ENCODE data around the gene NDST3. TPM values are rescaled to one million over a fixed set of nuclear protein-coding genes. Genes with fewer than 3 reads are reported as not detected.
"Not testable (repeated sequence)": the region's sequence is repeated elsewhere in the genome, so short reads cannot be mapped to it uniquely, and the experiment has no call there.

Gene NDST3
- polyA plus RNA-seq, 3 donors, result 3.1 to 5.2 (median 3.8) TPM

GRCh38 chr4:118254368-118254767 is 220.1 kb downstream of the NDST3 start:
- DNase-seq (ENCODE audit: extremely low read depth in 1 of 11, low read depth in 9 of 11, low spot score in 4 of 11), result no peak

GRCh38 chr4:118259111-118259510 is 224.8 kb downstream of the NDST3 start:
- DNase-seq (ENCODE audit: extremely low read depth in 1 of 11, low read depth in 9 of 11, low spot score in 4 of 11), result no peak

GRCh38 chr4:118260309-118260708 is 226.0 kb downstream of the NDST3 start:
- DNase-seq (ENCODE audit: extremely low read depth in 1 of 11, low read depth in 9 of 11, low spot score in 4 of 11), result no peak

DNA sequence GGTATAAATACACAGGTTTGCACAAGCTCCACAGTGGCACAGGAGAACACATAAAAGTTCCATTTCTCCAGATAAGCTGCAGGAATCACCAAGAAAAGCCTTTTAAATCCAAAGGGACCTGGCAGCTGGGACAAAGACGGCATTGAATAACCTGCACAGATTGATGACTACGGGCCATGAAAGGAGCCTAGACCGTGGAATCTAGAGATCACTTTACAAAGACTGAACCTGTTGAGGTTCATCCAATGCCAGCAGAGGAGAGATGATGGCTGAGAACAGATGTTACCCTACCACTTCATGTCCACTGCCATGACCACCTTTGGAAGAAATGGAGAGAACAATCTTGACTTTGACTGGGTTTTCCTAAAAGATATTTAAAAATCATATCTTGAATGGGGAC is 229.8 kb downstream of the NDST3 start:
- no peak for DNase-seq (ENCODE audit: extremely low read depth in 1 of 11, low read depth in 9 of 11, low spot score in 4 of 11)

GRCh38 chr4:118265312-118266144 is 231.2 kb downstream of the NDST3 start:
- peak in 4 of 11 donors; percentile 15 to 35 (median 24) for DNase-seq (ENCODE audit: extremely low read depth in 1 of 11, low read depth in 9 of 11, low spot score in 4 of 11)

- DNase-seq (ENCODE audit: extremely low read depth in 1 of 11, low read depth in 9 of 11, low spot score in 4 of 11), result not testable (repeated sequence)
These were observed 231.8 kb downstream of the NDST3 start for GRCh38 chr4:118266145-118266496.

DNA sequence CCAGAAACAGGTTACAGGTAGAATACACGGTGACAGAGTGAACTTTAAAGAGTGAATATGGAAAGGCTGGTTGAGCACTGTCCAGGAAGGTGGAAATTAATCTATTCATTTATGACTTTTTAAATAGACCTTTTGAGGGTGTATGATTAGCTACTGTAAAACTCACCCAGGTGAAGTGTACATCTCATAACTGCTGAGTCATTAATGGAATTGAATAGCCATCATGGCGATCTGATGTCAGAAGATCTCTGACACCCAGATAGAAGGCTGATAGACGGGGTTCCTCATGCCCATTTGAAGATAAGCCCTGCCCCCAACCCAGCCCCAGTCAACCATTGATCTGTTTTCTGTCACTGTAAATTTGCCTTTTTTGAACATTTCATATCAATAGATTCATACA is 234.5 kb downstream of the NDST3 start:
- no peak for DNase-seq (ENCODE audit: extremely low read depth in 1 of 11, low read depth in 9 of 11, low spot score in 4 of 11)

DNA sequence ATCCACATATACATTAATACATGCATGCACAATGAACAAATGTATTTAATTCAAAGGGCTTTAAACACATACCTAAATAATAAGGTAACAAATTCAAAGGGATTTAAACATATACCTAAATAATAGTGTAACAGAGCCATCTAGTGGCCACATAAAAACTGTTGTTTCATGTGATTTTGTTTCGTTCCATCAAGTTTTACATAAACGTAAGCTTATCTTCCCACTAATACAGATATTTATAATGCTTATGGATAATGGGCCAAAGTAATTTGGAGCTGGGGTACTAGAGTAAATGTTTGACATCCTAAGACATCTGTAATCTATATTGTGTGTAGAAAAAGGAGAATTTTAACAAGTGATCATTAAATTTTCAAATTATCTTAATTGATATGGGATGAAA is 236.2 kb downstream of the NDST3 start:
- peak in 5 of 11 donors; percentile 26 to 48 (median 39) for DNase-seq (ENCODE audit: extremely low read depth in 1 of 11, low read depth in 9 of 11, low spot score in 4 of 11)

DNA sequence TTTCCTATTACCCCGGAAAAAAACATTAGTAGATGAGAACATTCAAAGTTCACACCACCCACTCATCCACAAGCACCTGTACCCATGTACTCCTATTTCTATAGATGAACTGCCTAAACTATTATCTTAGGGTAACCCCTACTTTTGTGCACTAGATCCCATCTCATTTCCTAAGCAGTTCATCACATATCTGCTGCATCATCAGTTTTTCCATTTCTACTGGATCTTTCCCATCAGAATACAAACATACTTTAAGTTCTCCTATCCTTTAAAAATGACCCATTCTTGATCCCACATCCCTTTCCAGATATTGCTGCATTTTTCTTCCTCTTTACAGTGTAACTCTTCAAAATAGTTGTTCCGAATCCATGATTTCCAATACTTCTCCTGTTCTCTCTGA is 237.5 kb downstream of the NDST3 start:
- DNase-seq (ENCODE audit: extremely low read depth in 1 of 11, low read depth in 9 of 11, low spot score in 4 of 11), result no peak

GRCh38 chr4:118273642-118274041 is 239.4 kb downstream of the NDST3 start:
- no peak for DNase-seq (ENCODE audit: extremely low read depth in 1 of 11, low read depth in 9 of 11, low spot score in 4 of 11)

DNA sequence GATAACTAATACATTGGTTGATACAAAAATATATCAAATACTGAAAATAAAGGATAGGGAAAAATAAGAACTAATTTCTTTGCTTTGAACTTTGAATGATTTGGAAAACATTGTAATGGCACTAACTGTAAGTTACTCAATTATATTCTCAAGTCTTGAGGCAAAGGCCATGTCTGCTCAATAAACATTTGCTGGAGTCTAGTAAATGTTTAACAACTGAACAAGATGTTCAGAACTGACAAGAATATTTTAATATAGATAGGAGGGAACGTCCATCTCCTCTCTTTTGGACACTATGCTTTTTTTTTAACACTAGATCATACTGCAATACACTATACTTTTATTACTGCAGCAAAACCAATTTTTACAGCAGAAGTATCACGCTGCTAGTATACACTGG is 242.3 kb downstream of the NDST3 start:
- no peak for DNase-seq (ENCODE audit: extremely low read depth in 1 of 11, low read depth in 9 of 11, low spot score in 4 of 11)

- DNase-seq (ENCODE audit: extremely low read depth in 1 of 11, low read depth in 9 of 11, low spot score in 4 of 11), result no peak
These were observed 243.0 kb downstream of the NDST3 start for GRCh38 chr4:118277243-118277642.

DNA sequence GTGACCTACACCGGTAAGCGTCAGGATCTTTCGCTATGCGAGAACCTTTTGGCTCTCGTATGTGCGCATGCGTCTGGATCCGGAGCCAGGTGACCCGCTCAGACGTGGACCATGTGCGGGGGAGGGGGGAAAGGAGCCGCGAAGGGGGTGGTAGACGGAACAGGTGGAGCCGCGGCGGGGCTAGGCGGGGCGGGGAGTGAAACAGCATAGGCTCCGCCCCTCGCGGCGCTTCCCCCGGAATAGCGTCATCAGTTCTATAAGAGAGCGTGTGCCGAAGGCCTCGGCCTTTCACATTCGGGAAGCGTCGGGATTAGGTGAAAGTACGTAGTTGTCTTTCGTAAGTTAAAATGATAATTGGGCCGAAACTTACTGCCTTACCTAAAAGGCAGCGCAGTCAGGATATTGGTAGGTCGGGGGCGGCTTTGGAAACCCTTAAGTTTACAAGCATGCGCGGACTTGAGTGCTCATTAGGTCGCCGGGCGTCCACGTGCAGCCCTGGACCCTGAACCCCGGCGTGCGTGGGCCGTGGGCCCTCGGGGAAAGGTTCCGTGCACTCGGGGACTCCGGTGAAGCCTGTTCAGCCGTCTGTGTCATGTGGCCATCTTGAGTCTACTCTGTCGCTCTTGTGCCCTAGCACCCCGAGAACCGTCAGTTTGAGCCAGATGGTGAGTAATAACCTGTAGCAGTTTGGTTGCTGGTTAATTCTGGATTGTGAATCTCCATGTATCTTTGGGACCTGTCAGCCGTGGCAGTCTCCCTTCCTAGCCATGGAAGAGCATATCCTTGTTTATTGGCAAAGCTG is 244.4 kb downstream of the NDST3 start:
- DNase-seq (ENCODE audit: extremely low read depth in 1 of 11, low read depth in 9 of 11, low spot score in 4 of 11), result peak; percentile 83 to 93 (median 87)

DNA sequence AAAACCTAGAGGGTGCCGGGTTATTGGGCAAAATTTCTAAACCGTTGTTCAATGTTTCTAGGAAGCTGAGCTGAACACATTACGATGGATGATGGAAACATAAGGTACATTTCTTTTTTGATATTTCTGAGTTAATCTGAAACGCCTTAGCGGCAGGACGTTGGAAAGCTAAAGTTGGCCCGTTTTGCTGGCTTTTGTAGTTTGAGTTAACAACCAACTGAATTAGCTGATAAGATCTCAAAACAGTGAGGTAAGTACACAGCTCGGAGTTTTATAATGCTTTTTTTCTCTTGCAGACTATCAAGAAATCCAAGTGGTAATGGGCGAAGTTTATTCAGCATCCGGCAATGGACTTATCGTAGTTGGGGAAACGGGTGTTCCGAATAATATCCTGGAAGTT is 245.0 kb downstream of the NDST3 start:
- DNase-seq (ENCODE audit: extremely low read depth in 1 of 11, low read depth in 9 of 11, low spot score in 4 of 11), result no peak

GRCh38 chr4:118279920-118280432 is 245.7 kb downstream of the NDST3 start:
- no peak for DNase-seq (ENCODE audit: extremely low read depth in 1 of 11, low read depth in 9 of 11, low spot score in 4 of 11)

GRCh38 chr4:118280501-118281218 is 246.4 kb downstream of the NDST3 start:
- DNase-seq (ENCODE audit: extremely low read depth in 1 of 11, low read depth in 9 of 11, low spot score in 4 of 11), result peak in 8 of 11 donors; percentile 31 to 66 (median 56)

DNA sequence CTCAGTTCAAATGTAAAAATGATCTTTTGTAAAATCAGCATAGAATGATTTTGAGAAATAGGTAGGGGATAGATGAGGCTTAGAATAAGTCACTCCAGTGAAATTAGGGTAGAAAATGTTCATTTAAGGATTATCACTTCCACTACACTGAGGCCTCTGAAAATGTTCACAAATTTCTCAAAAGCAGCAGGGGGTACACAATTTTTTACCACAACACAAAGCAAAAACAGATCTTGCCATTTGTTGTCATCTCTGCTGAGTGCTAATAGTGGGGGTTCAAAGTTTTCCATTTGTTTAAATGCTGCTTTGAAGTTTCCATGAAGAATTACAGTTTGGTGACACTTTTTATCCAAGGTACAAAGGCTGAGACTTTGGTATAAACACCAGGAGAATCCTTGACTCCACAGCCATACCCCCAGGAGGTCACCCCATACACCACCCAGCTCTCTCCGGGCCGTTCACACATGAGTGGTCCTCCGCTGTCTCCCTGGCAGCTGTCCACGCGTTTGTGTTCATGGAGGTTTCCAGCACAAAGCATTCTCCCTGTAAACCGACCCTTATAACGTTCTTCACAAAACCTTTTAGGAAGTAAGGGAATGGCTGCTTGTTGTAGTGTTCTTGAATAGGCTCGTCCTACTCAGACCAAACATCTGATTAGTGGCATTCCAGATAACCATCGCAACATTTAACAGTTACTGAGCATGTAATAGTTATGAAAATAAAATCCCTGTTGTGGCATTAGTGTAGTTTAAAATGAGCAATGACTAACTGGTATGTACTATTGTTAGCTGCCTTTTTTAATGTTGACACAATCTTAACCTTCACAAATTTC is 247.5 kb downstream of the NDST3 start:
- DNase-seq (ENCODE audit: extremely low read depth in 1 of 11, low read depth in 9 of 11, low spot score in 4 of 11), result peak in 3 of 11 donors; percentile 21 to 36 (median 28)

- no peak for DNase-seq (ENCODE audit: extremely low read depth in 1 of 11, low read depth in 9 of 11, low spot score in 4 of 11)
These were observed 248.4 kb downstream of the NDST3 start for GRCh38 chr4:118282692-118283091.

GRCh38 chr4:118284169-118284568 is 249.9 kb downstream of the NDST3 start:
- DNase-seq (ENCODE audit: extremely low read depth in 1 of 11, low read depth in 9 of 11, low spot score in 4 of 11), result no peak
